ENCODE results near the gene ADGRD1. TPM values are rescaled to one million over a fixed set of nuclear protein-coding genes. Genes with fewer than 3 reads are reported as not detected.

The ADGRD1 gene
- total RNA-seq, 1 donor from 2014 or later: 0.08 TPM

- Histone ChIP-seq H3K27me3 (ENCODE audit: control insufficient read depth, insufficient read depth, low read length) (peaks cover 15% of the 10 kb centered on the region), H3K36me3 (ENCODE audit: control insufficient read depth, insufficient read depth, low read length) (no peaks in the 10 kb centered on the region), H3K4me3 (ENCODE audit: low read depth, low read length) (no peak overlapping the region)
- no peak for DNase-seq (ENCODE audit: low read depth)
- TF ChIP-seq CTCF (IDR thresholded peaks at IDR 0.05; ENCODE audit: insufficient read depth, low read length, poor library complexity, severe bottlenecking): no peak
These were observed 158.3 kb downstream of the ADGRD1 start for GRCh38 chr12:131112021-131112420.

- no peak for TF ChIP-seq CTCF (IDR thresholded peaks at IDR 0.05; ENCODE audit: insufficient read depth, low read length, poor library complexity, severe bottlenecking)
- no peak overlapping the region for H3K4me3 ChIP-seq (ENCODE audit: low read depth, low read length)
- DNase-seq (ENCODE audit: low read depth): no peak
- H3K36me3 ChIP-seq (ENCODE audit: control insufficient read depth, insufficient read depth, low read length): no peaks in the 10 kb centered on the region
- H3K27me3 ChIP-seq (ENCODE audit: control insufficient read depth, insufficient read depth, low read length): peaks cover 15% of the 10 kb centered on the region
These were observed 159.1 kb downstream of the ADGRD1 start for GRCh38 chr12:131112700-131113290.

- no peak overlapping the region for H3K4me3 ChIP-seq (ENCODE audit: low read depth, low read length)
- no peak for DNase-seq (ENCODE audit: low read depth)
- TF ChIP-seq CTCF (IDR thresholded peaks at IDR 0.05; ENCODE audit: insufficient read depth, low read length, poor library complexity, severe bottlenecking): no peak
- H3K27me3 ChIP-seq (ENCODE audit: control insufficient read depth, insufficient read depth, low read length): peaks cover 15% of the 10 kb centered on the region
- no peaks in the 10 kb centered on the region for H3K36me3 ChIP-seq (ENCODE audit: control insufficient read depth, insufficient read depth, low read length)
These were observed 160.0 kb downstream of the ADGRD1 start for GRCh38 chr12:131113568-131114270.

- no peak overlapping the region for H3K4me3 ChIP-seq (ENCODE audit: low read depth, low read length)
- no peak for TF ChIP-seq CTCF (IDR thresholded peaks at IDR 0.05; ENCODE audit: insufficient read depth, low read length, poor library complexity, severe bottlenecking)
- H3K36me3 ChIP-seq (ENCODE audit: control insufficient read depth, insufficient read depth, low read length): no peaks in the 10 kb centered on the region
- no peak for DNase-seq (ENCODE audit: low read depth)
- peaks cover 15% of the 10 kb centered on the region for H3K27me3 ChIP-seq (ENCODE audit: control insufficient read depth, insufficient read depth, low read length)
These were observed 160.6 kb downstream of the ADGRD1 start for GRCh38 chr12:131114271-131114670.

- Histone ChIP-seq H3K4me3 (ENCODE audit: low read depth, low read length) (no peak overlapping the region), H3K36me3 (ENCODE audit: control insufficient read depth, insufficient read depth, low read length) (no peaks in the 10 kb centered on the region), H3K27me3 (ENCODE audit: control insufficient read depth, insufficient read depth, low read length) (peaks cover 15% of the 10 kb centered on the region)
- DNase-seq (ENCODE audit: low read depth): no peak
- TF ChIP-seq CTCF (IDR thresholded peaks at IDR 0.05; ENCODE audit: insufficient read depth, low read length, poor library complexity, severe bottlenecking): no peak
These were observed 161.4 kb downstream of the ADGRD1 start for GRCh38 chr12:131114942-131115584.

Measured in kidney epithelial cell (primary cell).